Activated gamma-delta T cell (primary cell): ENCODE data around the gene SYPL1.
"Not testable (repeated sequence)": the region's sequence is repeated elsewhere in the genome, so short reads cannot be mapped to it uniquely, and the experiment has no call there.

ENCODE experiments used
- DNase-seq: peaks from one replicate; lab custom pipeline; 2025; lab: John Stamatoyannopoulos, UW
- total RNA-seq, 2 donors: gene quantifications; one replicate each; lab custom pipeline; 2026; lab: John Stamatoyannopoulos, UW

Gene SYPL1
- 22.1 to 24.2 reads per million in 2 donors for total RNA-seq

GRCh38 chr7:106112118-106112971 lies at the start of gene SYPL1:
SYPL1 (minus strand) TSS chr7:106112312; CDS start chr7:106112208, 104 bp downstream.
- DNase-seq: peak; percentile 89

GRCh38 chr7:106155027-106155426 lies 42.9 kb upstream of the SYPL1 start:
- DNase-seq: no peak

- peak; percentile 19 for DNase-seq
These were observed 41.9 kb upstream of the SYPL1 start for GRCh38 chr7:106153891-106154449.

GRCh38 chr7:106152313-106152665 lies 40.2 kb upstream of the SYPL1 start:
- DNase-seq: no peak

- DNase-seq: no peak
These were observed 39.6 kb upstream of the SYPL1 start for GRCh38 chr7:106151459-106152312.

GRCh38 chr7:106143711-106144337 lies 31.7 kb upstream of the SYPL1 start:
- no peak for DNase-seq

- DNase-seq: no peak
These were observed 30.0 kb upstream of the SYPL1 start for GRCh38 chr7:106142136-106142535.

- no peak for DNase-seq
These were observed 28.5 kb upstream of the SYPL1 start for GRCh38 chr7:106140406-106141173.

GRCh38 chr7:106139265-106140251 lies 27.4 kb upstream of the SYPL1 start:
- no peak for DNase-seq

- DNase-seq: no peak
These were observed 26.7 kb upstream of the SYPL1 start for GRCh38 chr7:106138776-106139175.

- DNase-seq: not testable (repeated sequence)
These were observed 26.1 kb upstream of the SYPL1 start for GRCh38 chr7:106138181-106138580.

GRCh38 chr7:106134241-106134640 lies 22.1 kb upstream of the SYPL1 start:
- no peak for DNase-seq

- no peak for DNase-seq
These were observed 17.2 kb upstream of the SYPL1 start for GRCh38 chr7:106129291-106129690.

GRCh38 chr7:106128836-106129235 lies 16.7 kb upstream of the SYPL1 start:
- DNase-seq: no peak

- DNase-seq: no peak
These were observed 16.1 kb upstream of the SYPL1 start for GRCh38 chr7:106127984-106128780.

GRCh38 chr7:106126170-106126938 lies 14.2 kb upstream of the SYPL1 start:
- no peak for DNase-seq

GRCh38 chr7:106125417-106125816 lies 13.3 kb upstream of the SYPL1 start:
- no peak for DNase-seq

- no peak for DNase-seq
These were observed 12.1 kb upstream of the SYPL1 start for GRCh38 chr7:106124186-106124585.
